ENCODE measurements around the gene LPP. TPM values are rescaled to one million over a fixed set of nuclear protein-coding genes. Genes with fewer than 3 reads are reported as not detected.

LPP gene
- total and polyA plus RNA-seq, 8 donors = 23.1 to 220 (median 26.7) TPM

DNA sequence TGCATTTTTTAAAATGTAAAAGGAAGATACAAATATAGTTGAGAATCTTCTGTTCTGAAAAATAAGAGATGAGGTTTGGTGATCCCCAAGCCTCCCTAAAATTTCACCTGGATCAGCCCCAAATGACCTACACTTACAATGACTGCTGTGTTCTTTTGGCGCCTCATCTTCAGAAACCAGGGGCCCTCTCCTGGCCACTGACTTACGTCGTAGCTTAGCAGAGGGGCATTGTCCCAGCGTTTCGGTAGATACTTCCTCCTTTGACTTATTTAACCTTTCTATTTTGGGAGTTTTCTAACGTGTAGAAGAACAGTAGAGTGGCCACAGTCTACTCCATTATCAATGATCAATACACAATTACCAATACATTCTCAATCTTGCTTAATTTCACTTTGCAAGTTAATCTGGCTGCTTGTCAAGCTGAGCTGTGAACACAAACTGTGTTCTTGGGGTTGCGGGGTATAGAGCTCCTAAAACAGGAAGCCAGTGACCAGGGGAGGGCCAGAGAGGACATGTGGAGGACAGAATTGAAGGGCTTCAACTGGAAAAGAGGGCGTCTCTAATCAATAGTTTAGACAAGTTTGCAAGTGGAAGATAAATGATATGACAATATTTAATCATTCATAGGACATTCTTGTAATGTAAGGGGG, 419.5 kb downstream of the LPP start:
- Histone ChIP-seq H3K4me3 (no peak overlapping the region), H3K4me1 (peaks cover 0 to 7% of the 10 kb centered on the region in 2 donors), H3K27me3 (no peaks in the 10 kb centered on the region), H3K27ac (no peak overlapping the region), H3K9me3 (no peaks in the 10 kb centered on the region), H3K36me3 (no peaks in the 10 kb centered on the region)
- DNase-seq (no peak), ATAC-seq (no peak)
- no peak for TF ChIP-seq CTCF (IDR thresholded peaks at IDR 0.05)
- intact Hi-C loops (cut with DNase I) = no loop called here

DNA sequence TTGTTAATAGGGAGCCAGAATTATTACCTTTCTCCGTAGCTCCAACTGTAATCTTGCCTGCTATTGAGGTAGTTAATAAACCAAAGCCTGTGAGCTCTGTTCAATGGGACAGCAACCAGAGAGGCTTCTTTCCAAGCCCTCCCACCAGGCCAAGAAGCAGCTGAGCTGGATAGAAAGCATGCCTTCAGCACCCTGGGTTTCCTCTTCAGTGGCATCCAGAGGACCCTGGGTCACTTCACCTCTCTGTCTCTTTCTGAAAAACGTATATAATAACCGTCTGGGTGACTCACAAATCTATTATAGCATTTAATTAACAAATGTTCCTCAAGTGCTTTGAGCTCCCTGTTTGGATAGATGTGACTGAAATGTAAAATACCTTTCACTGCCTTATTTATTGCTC, 420.0 kb downstream of the LPP start:
- DNase-seq = no peak
- no peak for TF ChIP-seq CTCF (IDR thresholded peaks at IDR 0.05)
- H3K4me1 ChIP-seq = peaks cover 0 to 12% of the 10 kb centered on the region in 2 donors
- intact Hi-C loops (cut with DNase I) = no loop called here
- no peaks in the 10 kb centered on the region for H3K36me3 ChIP-seq
- H3K9me3 ChIP-seq = no peaks in the 10 kb centered on the region
- no peaks in the 10 kb centered on the region for H3K27me3 ChIP-seq
- H3K27ac ChIP-seq = no peak overlapping the region
- ATAC-seq = no peak
- no peak overlapping the region for H3K4me3 ChIP-seq

DNA sequence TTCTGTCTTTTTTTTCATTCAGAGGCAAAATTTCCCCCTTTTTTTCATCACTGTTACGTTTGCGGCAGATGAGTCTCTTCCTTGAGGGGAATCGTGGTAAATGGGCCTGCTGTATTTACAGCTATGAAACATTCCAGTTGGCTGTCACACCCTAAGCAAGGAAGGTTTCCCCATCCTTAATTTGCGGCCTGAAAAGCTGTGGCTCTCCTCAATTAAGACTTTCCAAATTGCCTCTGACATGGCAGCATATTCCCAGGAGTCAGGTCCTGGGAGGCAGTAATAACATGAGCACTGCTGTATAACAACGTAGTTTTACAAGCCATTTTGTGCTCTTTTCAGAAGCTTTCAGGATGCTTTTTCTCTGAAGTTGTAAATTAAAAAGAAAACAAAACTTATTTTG, 420.9 kb downstream of the LPP start:
- TF ChIP-seq CTCF (IDR thresholded peaks at IDR 0.05) = no peak
- Histone ChIP-seq H3K9me3 (no peaks in the 10 kb centered on the region), H3K4me3 (no peak overlapping the region), H3K27me3 (no peaks in the 10 kb centered on the region), H3K27ac (no peak overlapping the region), H3K4me1 (peaks cover 0 to 15% of the 10 kb centered on the region in 2 donors), H3K36me3 (no peaks in the 10 kb centered on the region)
- ATAC-seq (no peak), DNase-seq (no peak)
- intact Hi-C loops (cut with DNase I) = no loop called here

GRCh38 chr3:188575501-188575900, 421.5 kb downstream of the LPP start:
- DNase-seq (no peak), ATAC-seq (no peak)
- no peaks in the 10 kb centered on the region for H3K9me3 ChIP-seq
- no peak for TF ChIP-seq CTCF (IDR thresholded peaks at IDR 0.05)
- no peaks in the 10 kb centered on the region for H3K27me3 ChIP-seq
- H3K36me3 ChIP-seq = no peaks in the 10 kb centered on the region
- intact Hi-C loops (cut with DNase I) = no loop called here
- no peak overlapping the region for H3K27ac ChIP-seq
- no peak overlapping the region for H3K4me3 ChIP-seq
- peaks cover 0 to 18% of the 10 kb centered on the region in 2 donors for H3K4me1 ChIP-seq

- H3K4me3 ChIP-seq = no peak overlapping the region
- intact Hi-C loops (cut with DNase I) = no loop called here
- no peak for DNase-seq
- no peak for TF ChIP-seq CTCF (IDR thresholded peaks at IDR 0.05)
- H3K27me3 ChIP-seq = no peaks in the 10 kb centered on the region
- H3K9me3 ChIP-seq = no peaks in the 10 kb centered on the region
- no peak for ATAC-seq
- H3K36me3 ChIP-seq = no peaks in the 10 kb centered on the region
- H3K27ac ChIP-seq = no peak overlapping the region
- peaks cover 0 to 28% of the 10 kb centered on the region in 2 donors for H3K4me1 ChIP-seq
These were observed 423.6 kb downstream of the LPP start for GRCh38 chr3:188577539-188577938.

All from left lung (tissue), 10 donors.